ENCODE measurements around the gene OPA3.

The OPA3 gene

GRCh38 chr19:45607071-45608029 lies 22.7 kb upstream of the OPA3 start:
- DNase-seq (ENCODE audit: low read depth): peak; percentile 52
- peak; percentile 85 for TF ChIP-seq CTCF (IDR thresholded peaks at IDR 0.05; ENCODE audit: insufficient read depth, low read depth, low read length, missing control alignments)
- no peak overlapping the region for H3K4me3 ChIP-seq (ENCODE audit: low read depth, low read length)

- no peak for TF ChIP-seq CTCF (IDR thresholded peaks at IDR 0.05; ENCODE audit: insufficient read depth, low read depth, low read length, missing control alignments)
- no peak within 1 kb of the TSS for H3K4me3 ChIP-seq (ENCODE audit: low read depth, low read length)
- no peak for DNase-seq (ENCODE audit: low read depth)
These were observed 17.1 kb upstream of the OPA3 start, which contains the start of gene GPR4 for GRCh38 chr19:45601524-45602374. TSS of gene GPR4 (minus strand) at chr19:45602212. CDS start at chr19:45591866, 10,346 bp downstream.

GRCh38 chr19:45601115-45601514 lies 16.5 kb upstream of the OPA3 start:
- no peak overlapping the region for H3K4me3 ChIP-seq (ENCODE audit: low read depth, low read length)
- TF ChIP-seq CTCF (IDR thresholded peaks at IDR 0.05; ENCODE audit: insufficient read depth, low read depth, low read length, missing control alignments): no peak
- DNase-seq (ENCODE audit: low read depth): no peak

- H3K4me3 ChIP-seq (ENCODE audit: low read depth, low read length): no peak overlapping the region
- TF ChIP-seq CTCF (IDR thresholded peaks at IDR 0.05; ENCODE audit: insufficient read depth, low read depth, low read length, missing control alignments): no peak
- no peak for DNase-seq (ENCODE audit: low read depth)
These were observed 15.8 kb upstream of the OPA3 start for GRCh38 chr19:45600340-45600885.

- no peak overlapping the region for H3K4me3 ChIP-seq (ENCODE audit: low read depth, low read length)
- DNase-seq (ENCODE audit: low read depth): no peak
- TF ChIP-seq CTCF (IDR thresholded peaks at IDR 0.05; ENCODE audit: insufficient read depth, low read depth, low read length, missing control alignments): no peak
These were observed 14.7 kb upstream of the OPA3 start for GRCh38 chr19:45599286-45599685.

- no peak overlapping the region; the same call in 1 of the 2 replicates for H3K4me3 ChIP-seq (ENCODE audit: low read depth, low read length)
- TF ChIP-seq CTCF (IDR thresholded peaks at IDR 0.05; ENCODE audit: insufficient read depth, low read depth, low read length, missing control alignments): no peak
- DNase-seq (ENCODE audit: low read depth): no peak
These were observed 13.8 kb upstream of the OPA3 start for GRCh38 chr19:45598267-45599001.
